Measurements from ENCODE around the gene IQCN. TPM values are rescaled to one million over a fixed set of nuclear protein-coding genes. Genes with fewer than 3 reads are reported as not detected.

Gene IQCN
- total RNA-seq, 2 donors from 2014 or later: 0.52 to 1.5 TPM

GRCh38 chr19:18219911-18220631, 54.2 kb downstream of the IQCN start:
- no peak for DNase-seq (ENCODE audit: low spot score)
- no peak overlapping the region for H3K27ac ChIP-seq

GRCh38 chr19:18218600-18218999, 55.7 kb downstream of the IQCN start:
- no peak overlapping the region for H3K27ac ChIP-seq
- no peak for DNase-seq (ENCODE audit: low spot score)
- H3K9me3 ChIP-seq: no peaks in the 10 kb centered on the region
- TF ChIP-seq CTCF (IDR thresholded peaks at IDR 0.05): no peak
- H3K36me3 ChIP-seq: no peaks in the 10 kb centered on the region
- H3K27me3 ChIP-seq: no peaks in the 10 kb centered on the region
- no peaks in the 10 kb centered on the region for H3K4me1 ChIP-seq
- no peak overlapping the region for H3K4me3 ChIP-seq

More at GRCh38 chr19:18219911-18220631, 54.2 kb downstream of the IQCN start:
- Histone ChIP-seq H3K27me3 (peaks cover 0 to under 1% of the 10 kb centered on the region in 2 donors), H3K9me3 (no peaks in the 10 kb centered on the region), H3K4me3 (no peak overlapping the region), H3K36me3 (no peaks in the 10 kb centered on the region), H3K4me1 (peaks cover 0 to 12% of the 10 kb centered on the region in 2 donors)
- TF ChIP-seq CTCF (IDR thresholded peaks at IDR 0.05): no peak

- no peaks in the 10 kb centered on the region for H3K4me1 ChIP-seq
- no peaks in the 10 kb centered on the region for H3K27me3 ChIP-seq
- H3K36me3 ChIP-seq: no peaks in the 10 kb centered on the region
- no peak for DNase-seq (ENCODE audit: low spot score)
- no peak overlapping the region for H3K27ac ChIP-seq
- no peaks in the 10 kb centered on the region for H3K9me3 ChIP-seq
- H3K4me3 ChIP-seq: no peak overlapping the region
- TF ChIP-seq CTCF (IDR thresholded peaks at IDR 0.05): no peak
Observed at GRCh38 chr19:18218159-18218558, 56.1 kb downstream of the IQCN start.

GRCh38 chr19:18216789-18217188, 57.5 kb downstream of the IQCN start:
- no peak for DNase-seq (ENCODE audit: low spot score)
- no peaks in the 10 kb centered on the region for H3K4me1 ChIP-seq
- no peaks in the 10 kb centered on the region for H3K9me3 ChIP-seq
- no peaks in the 10 kb centered on the region for H3K27me3 ChIP-seq
- H3K27ac ChIP-seq: no peak overlapping the region
- no peak overlapping the region for H3K4me3 ChIP-seq
- H3K36me3 ChIP-seq: no peaks in the 10 kb centered on the region
- no peak for TF ChIP-seq CTCF (IDR thresholded peaks at IDR 0.05)

DNA sequence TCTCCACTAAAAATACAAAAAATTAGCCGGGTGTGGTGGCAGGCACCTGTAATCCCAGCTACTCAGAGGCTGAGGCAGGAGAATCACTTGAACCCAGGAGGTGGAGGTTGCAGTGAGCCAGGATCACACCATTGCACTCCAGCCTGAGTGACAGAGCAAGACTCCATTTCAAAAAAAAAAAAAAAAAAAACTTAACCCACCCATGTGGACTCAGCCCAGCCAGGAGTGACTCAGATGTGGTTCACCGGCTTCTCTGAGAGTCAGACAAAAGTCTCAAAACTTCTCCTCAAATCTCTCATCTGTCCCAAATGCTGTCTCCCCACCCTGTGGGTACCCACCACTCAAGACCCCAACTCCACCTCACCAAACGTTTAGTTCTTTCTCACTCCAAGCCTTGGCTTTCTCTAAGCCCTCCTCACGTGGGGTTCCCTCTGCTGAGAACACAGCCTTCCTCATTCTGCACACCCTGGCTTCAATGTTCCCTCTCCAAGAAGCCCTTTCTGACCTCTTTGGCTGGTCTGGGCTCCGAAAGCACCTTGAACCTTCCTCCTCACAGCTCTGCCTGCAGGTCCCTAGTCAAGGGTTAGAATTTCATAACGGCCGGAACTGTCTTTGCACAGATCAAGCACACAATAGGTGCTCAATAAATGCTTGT, 59.3 kb downstream of the IQCN start:
- Histone ChIP-seq H3K4me1 (no peaks in the 10 kb centered on the region), H3K9me3 (no peaks in the 10 kb centered on the region), H3K4me3 (no peak overlapping the region), H3K27me3 (no peaks in the 10 kb centered on the region), H3K36me3 (no peaks in the 10 kb centered on the region), H3K27ac (no peak overlapping the region)
- no peak for TF ChIP-seq CTCF (IDR thresholded peaks at IDR 0.05)
- no peak for DNase-seq (ENCODE audit: low spot score)
